LNCAP (cell line): ENCODE data around the gene NAA25.

Experiments
- CTCF ChIP-seq: fragments of 450-650 bp; IDR thresholded peaks from 2 replicates; pipeline ENCODE4 v1.5.1; 2017; ENCODE audit warnings: mild to moderate bottlenecking

Gene NAA25

GRCh38 chr12:112004041-112004440 lies 104.5 kb downstream of the NAA25 start:
- TF ChIP-seq CTCF, result no peak

GRCh38 chr12:112001576-112001975 lies 107.0 kb downstream of the NAA25 start:
- no peak for TF ChIP-seq CTCF

- TF ChIP-seq CTCF, result no peak
These were observed 107.8 kb downstream of the NAA25 start for GRCh38 chr12:112000820-112001219.

- no peak for TF ChIP-seq CTCF
These were observed 110.6 kb downstream of the NAA25 start for GRCh38 chr12:111998015-111998414.

GRCh38 chr12:111997300-111997699 lies 111.3 kb downstream of the NAA25 start:
- no peak for TF ChIP-seq CTCF

GRCh38 chr12:111995782-111996480 lies 112.7 kb downstream of the NAA25 start:
- TF ChIP-seq CTCF, result no peak

- no peak for TF ChIP-seq CTCF
These were observed 115.1 kb downstream of the NAA25 start for GRCh38 chr12:111993292-111994150.
